NK-92 treated with Interleukin-12 subunit alpha and Interleukin-12 subunit beta, amount 100 ng/mL, for 24 hours (cell line): ENCODE measurements around the gene PPP1R13B.
"Not testable (repeated sequence)": the region's sequence is repeated elsewhere in the genome, so short reads cannot be mapped to it uniquely, and the experiment has no call there.

Experiments
- DNase-seq: peaks from one replicate; lab custom pipeline; 2025; lab: John Stamatoyannopoulos, UW

The PPP1R13B gene

GRCh38 chr14:103859416-103860202 is 12.2 kb upstream of the PPP1R13B start:
- no peak for DNase-seq

DNA sequence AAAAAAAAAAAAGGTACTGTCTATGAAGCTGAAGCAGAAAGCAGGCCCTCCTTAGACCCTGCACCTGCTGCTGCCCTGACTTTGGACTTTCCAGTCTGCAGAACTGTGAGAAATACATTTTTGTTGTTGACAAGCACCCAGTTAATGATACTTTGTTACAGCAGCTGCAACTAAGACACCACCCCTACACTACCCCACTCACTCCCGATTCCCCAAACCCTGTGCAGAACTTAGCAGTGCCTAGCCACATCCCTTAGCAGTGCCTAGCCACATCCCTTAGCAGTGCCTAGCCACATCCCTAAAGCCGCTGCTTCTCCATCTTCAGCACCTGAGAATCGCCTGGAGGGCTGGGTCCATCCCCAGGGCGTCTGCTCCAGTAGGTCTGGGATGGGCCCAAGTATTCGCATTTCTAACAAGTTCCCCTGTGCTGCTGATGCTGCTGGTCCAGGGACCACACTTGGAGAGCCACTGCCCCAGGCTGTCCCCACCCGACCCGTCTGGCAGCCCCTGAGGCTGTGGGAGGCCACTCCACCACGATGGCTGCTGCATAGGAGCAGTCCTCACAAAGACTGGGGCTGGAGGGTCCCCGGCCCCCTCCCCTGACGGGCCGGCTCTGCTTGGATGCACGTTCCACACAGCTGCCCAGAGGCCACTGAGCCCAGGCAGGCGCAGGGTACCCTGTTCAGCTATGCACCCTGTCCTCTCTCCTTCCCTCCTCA is 10.8 kb upstream of the PPP1R13B start:
- no peak for DNase-seq

- no peak for DNase-seq
Measured at GRCh38 chr14:103857256-103857655, 9.9 kb upstream of the PPP1R13B start.

- no peak for DNase-seq
Measured at GRCh38 chr14:103856607-103857006, 9.2 kb upstream of the PPP1R13B start.

- no peak for DNase-seq
Measured at GRCh38 chr14:103856105-103856504, 8.7 kb upstream of the PPP1R13B start.

- no peak for DNase-seq
Measured at GRCh38 chr14:103855734-103856095, 8.3 kb upstream of the PPP1R13B start.

- no peak for DNase-seq
Measured at GRCh38 chr14:103854822-103855733, 7.7 kb upstream of the PPP1R13B start.

DNA sequence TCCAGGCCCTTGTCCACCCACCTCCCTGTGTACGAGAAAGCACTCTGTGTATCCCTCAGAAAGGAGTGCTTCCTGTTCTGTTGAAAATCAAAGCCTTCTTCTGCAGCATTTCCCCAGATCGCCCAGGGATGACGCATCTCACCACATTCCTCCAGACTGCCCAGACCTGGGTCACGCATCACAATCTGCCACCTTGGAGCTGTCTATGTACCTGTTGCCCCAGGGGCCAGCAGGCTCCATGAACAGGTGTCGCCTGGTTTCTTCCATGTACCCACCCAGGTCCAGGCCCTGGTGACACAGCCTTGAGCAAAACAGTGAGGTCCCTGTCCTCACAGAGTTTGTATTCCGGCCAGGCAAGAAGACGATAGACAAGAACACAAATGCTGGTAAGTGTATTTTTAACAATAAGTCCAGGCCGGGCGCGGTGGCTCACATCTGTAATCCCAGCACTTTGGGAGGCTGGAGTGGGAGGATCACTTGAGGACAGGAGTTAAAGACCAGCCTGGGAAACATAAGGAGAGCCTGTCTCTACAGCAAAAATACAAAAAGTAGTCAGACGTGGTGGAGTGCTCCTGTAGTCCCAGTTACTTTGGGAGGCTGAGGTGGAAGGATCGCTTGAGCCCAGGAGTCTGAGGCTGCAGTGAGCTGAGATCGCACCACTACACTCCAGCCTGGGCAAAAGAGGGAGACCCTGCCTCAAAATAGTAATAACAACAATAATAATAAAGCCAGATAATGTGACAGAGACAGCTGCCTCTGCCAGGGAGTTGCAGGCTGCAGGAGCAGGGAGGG is 6.8 kb upstream of the PPP1R13B start:
- no peak for DNase-seq

- DNase-seq = no peak
Measured at GRCh38 chr14:103849151-103849886, 1.9 kb upstream of the PPP1R13B start.

- no peak for DNase-seq
Measured at GRCh38 chr14:103848175-103849077, 1.1 kb upstream of the PPP1R13B start.

- peak; percentile 43 for DNase-seq
Measured at GRCh38 chr14:103846543-103847450, 578 bp downstream of the PPP1R13B start.

DNA sequence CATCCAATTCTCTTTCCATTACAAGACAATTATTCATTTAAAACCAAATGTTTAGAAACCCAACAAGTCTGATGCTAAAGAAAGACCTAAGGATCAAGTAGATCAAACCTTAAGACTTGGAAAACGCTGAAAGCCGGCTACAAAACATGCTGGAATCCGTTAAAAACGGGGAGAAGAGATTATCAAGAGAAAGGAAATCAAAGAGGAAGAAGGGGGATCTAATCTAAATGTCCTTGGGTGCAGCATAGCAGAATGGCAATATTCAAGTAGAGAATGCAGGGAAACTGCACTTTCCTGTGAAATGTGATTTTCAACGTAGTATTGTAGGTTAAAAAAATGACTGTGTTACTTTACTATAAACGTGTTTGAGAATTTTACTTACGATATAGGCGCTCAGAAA is 1.3 kb downstream of the PPP1R13B start:
- no peak for DNase-seq

GRCh38 chr14:103845327-103845726 is 2.0 kb downstream of the PPP1R13B start:
- no peak for DNase-seq

- DNase-seq = not testable (repeated sequence)
Measured at GRCh38 chr14:103841265-103841664, 6.1 kb downstream of the PPP1R13B start.

DNA sequence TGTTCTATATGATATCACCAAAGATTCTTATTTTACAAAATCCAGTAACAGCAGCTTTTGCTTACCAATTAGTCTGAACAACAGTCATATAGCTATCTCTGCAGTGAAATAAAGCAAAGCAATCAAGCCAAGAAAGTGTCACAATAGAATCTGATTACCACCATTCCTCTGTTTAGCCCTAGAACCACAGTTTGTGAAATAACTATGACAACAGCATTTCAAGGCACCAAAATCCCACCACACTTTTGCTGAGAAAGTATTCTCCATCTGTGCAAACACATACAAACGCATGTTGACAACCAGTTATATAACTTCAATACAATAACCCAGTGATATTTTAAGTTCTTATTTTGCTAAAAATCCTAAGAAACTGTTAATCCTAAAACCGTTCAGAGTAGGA is 7.4 kb downstream of the PPP1R13B start:
- no peak for DNase-seq

DNA sequence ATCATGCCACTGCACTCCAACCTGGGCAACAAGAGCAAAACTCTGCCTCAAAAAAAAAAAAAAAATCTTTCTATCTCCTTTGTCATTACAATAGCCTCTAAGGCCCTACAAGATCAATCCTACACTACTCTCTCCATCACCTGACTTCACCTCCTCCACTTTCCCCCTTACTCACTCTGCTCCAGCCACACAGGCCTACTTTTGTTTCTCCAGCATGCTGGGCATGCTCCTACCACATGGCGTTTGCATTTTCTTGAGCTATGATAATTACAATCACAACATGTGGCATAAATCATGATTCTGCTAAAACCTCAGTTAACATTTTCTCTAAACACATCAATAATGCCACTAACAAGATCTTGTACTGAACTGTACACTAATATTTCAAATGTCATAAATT is 7.8 kb downstream of the PPP1R13B start:
- no peak for DNase-seq

DNA sequence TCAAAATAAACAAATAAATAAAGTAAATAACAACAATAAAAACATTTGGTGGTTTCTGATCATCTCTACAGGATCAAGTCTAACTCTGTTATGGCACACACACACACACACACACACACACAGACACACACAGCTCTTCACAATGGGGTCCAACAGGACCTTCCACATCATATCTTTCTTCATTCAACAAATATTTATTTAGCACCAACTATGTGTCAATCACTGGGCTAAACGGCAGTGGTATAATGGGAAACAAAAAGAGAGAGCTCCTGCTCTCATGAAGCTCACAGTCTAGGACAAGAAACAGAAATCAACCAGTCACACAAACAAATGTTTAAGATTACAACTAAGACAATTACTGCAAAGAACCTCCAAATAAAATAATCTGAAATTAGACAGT is 9.3 kb downstream of the PPP1R13B start:
- DNase-seq = no peak

DNA sequence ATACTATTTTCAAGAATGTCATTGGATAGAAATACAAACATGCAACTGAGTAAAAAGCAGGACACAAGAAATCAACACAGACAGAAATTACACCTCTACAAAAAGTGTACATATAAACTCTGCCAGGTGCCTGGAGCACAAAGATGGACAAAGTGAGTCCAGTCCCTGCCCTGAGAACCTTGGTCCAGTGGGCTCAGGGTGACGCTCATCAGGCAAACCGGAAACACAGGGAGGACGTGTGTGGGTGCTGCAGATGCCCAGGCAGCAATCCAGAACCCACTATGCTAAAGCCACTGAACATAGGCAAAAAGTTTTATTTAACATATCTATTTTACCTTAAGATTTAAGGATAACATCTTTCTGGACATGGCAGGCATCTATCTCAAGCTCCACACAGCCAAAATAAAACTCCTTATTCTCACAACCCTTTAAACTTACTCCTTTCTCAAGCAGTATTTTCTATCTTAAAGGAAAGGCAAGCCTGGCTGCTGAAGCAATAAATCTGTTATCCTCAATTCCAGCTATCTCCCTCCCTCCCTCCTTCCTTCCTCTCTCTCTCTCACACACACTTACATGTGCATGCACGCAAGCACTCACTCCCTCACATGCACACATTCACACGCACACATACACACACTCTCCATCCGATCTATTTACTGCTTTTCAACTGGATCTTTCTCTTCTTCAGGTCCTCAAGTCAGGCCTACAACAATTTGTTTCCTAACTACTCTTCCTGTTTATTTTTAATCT is 10.2 kb downstream of the PPP1R13B start:
- no peak for DNase-seq
